Mucosa of rectum (tissue), 2 donors: ENCODE measurements around the gene MYL10.
A peak's percentile ranks its signal among the peaks of the same experiment; 100 is the strongest.

ENCODE experiments used
- H3K27ac ChIP-seq, 2 donors: one replicate each; pipeline ENCODE4 v1.7.0; 2013; ENCODE audit warnings: inconsistent platforms in 2 of 2, low read depth in 2 of 2, low read length in 2 of 2
- H3K27me3 ChIP-seq, 2 donors: one replicate each; pipeline ENCODE4 v1.7.0; 2013; ENCODE audit warnings: low read length in 2 of 2; ENCODE audit not compliant: control insufficient read depth in 2 of 2, insufficient read depth in 2 of 2
- H3K36me3 ChIP-seq, 2 donors: one replicate each; pipeline ENCODE4 v1.7.0; 2013; ENCODE audit warnings: low read length in 2 of 2; ENCODE audit not compliant: control insufficient read depth in 2 of 2, insufficient read depth in 2 of 2
- H3K4me1 ChIP-seq, 2 donors: one replicate each; pipeline ENCODE4 v1.7.0; 2013; ENCODE audit warnings: low read length in 2 of 2, mild to moderate bottlenecking in 1 of 2; ENCODE audit not compliant: control insufficient read depth in 2 of 2, insufficient read depth in 2 of 2
- H3K4me3 ChIP-seq, 2 donors: one replicate each; pipeline ENCODE4 v1.7.0; 2013; ENCODE audit warnings: low read length in 2 of 2
- H3K9ac ChIP-seq, 2 donors: one replicate each; pipeline ENCODE4 v1.7.0; 2013; ENCODE audit warnings: low read length in 2 of 2, low read depth in 1 of 2, mild to moderate bottlenecking in 1 of 2
- H3K9me3 ChIP-seq, 2 donors: one replicate each; pipeline ENCODE4 v1.7.0; 2013; ENCODE audit warnings: low read length in 2 of 2; ENCODE audit not compliant: control insufficient read depth in 2 of 2
- donor health status: healthy.
- donor health status: Normal muscosa, but diverticular disease.

The MYL10 gene

DNA sequence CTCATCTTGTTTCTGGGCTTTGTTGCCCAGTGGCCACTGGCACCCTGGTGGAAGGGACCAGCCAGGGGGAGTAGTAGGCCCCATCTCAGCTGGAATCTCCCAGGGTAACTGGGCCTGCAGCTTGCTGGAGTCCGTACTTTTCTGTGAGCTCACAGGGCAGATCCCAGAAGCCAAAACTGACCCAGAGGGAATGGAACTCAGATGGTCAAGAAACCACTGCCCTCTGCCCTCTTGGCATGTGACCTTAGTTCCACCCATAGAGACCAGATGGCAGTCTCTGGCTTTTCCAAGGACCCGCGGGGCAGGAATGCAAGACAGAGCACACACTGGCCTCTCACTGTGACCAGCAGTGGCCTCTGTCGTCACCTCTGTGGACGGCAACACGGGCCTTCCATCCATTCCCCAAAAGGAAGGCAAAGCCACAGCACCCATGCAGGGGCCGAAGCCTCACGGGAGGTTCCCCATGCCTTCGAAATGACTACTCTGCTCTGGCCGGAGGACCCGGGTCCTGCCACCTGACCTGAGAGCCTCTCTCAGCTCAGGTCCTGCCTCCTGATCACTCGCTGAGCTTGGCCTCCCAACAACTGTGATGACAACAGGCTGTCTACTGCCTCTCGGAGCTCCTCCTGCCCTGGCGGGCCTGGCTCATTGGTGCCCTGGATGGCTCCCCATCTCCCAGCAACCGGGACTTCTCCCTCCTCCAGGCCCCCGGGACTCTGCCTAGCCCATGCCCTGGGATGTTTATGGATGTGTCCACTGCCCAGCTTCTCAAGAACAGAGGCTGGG, 29.9 kb downstream of the MYL10 start:
- H3K27ac ChIP-seq: peak overlapping the region; percentile 43 to 50
- H3K9me3 ChIP-seq: no peaks in the 10 kb centered on the region
- H3K36me3 ChIP-seq: no peaks in the 10 kb centered on the region
- peaks cover 12 to 14% of the 10 kb centered on the region in 2 donors for H3K4me1 ChIP-seq
- H3K9ac ChIP-seq: peak overlapping the region in 1 of 2 donors; percentile 34
- no peak overlapping the region for H3K4me3 ChIP-seq
- H3K27me3 ChIP-seq: no peaks in the 10 kb centered on the region

DNA sequence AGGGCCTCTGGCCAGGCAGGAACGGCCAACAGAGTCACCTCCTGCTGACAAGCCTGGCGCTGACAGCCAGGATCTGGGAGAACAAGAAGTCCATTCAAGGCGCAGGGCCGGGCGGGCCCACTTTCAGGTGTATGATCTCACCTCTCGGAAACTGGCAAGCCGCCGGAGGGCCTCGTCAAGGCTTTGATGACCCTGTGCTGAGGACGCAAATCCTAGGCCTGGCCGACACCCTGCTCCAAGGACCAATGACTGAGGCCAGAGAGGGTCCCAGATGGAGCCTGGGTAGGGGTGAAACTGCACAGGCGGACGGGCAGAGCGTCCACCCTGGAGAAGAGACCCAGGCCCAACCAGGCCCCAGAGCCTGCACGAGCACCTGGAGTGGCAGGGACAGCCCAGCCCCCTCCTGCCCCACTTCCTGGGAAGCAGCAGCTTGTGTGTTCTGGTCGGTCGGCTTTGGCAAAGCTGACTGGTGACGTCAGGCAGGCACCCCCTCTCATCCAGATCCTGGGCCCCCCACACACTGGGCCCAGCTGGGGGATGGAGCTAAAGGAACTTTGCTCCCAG, 30.6 kb downstream of the MYL10 start:
- peak overlapping the region; percentile 24 to 34 for H3K9ac ChIP-seq
- H3K27ac ChIP-seq: peak overlapping the region; percentile 43 to 50
- peaks cover 12 to 14% of the 10 kb centered on the region in 2 donors for H3K4me1 ChIP-seq
- no peaks in the 10 kb centered on the region for H3K9me3 ChIP-seq
- H3K36me3 ChIP-seq: no peaks in the 10 kb centered on the region
- no peak overlapping the region for H3K4me3 ChIP-seq
- no peaks in the 10 kb centered on the region for H3K27me3 ChIP-seq

DNA sequence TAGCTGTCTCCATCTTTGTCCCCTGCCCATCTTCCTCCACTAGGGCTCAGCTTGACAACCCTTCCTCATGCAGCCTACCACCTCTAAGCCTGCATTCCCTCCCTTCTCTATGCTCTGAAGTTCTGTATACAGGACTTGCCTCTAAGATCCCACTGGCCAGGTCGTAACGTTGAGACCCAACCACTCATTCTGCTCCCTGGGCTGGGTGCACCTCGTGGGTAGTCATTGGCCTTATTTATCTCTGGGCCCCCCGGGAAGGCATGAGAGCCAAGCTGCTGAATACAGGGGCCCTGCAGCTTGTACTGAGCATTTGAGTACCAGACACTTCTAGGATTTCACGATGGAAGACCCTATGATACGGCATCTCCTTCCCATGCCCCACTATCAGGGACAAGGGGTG, 31.2 kb downstream of the MYL10 start:
- peak overlapping the region; percentile 26 to 39 for H3K27ac ChIP-seq
- no peaks in the 10 kb centered on the region for H3K36me3 ChIP-seq

DNA sequence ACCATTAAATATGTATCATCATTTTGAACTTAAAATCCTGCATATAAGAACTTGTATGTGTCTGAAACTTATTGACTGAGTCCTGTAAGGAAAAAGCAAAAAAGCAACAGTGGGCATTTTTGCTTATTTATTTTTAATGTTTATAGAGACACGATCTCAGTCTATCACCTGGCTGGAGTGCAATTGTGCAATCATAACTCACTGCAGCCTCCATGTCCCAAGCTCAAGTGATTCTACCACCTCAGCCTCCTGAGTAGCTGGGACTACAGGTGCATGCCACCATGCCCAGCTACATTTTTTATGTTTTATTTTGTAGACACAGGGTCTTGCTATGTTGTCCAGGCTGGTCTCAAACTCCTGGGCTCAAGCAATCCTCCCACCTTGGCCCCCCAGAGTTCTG, 32.2 kb downstream of the MYL10 start:
- Histone ChIP-seq H3K4me1 (peaks cover 12% of the 10 kb centered on the region in 2 donors), H3K9me3 (no peaks in the 10 kb centered on the region), H3K27me3 (no peaks in the 10 kb centered on the region), H3K9ac (no peak overlapping the region), H3K4me3 (no peak overlapping the region), H3K36me3 (no peaks in the 10 kb centered on the region), H3K27ac (no peak overlapping the region)

More for the DNA sequence above, 31.2 kb downstream of the MYL10 start:
- Histone ChIP-seq H3K4me1 (peaks cover 12 to 14% of the 10 kb centered on the region in 2 donors), H3K4me3 (no peak overlapping the region), H3K9ac (peak overlapping the region; percentile 15 to 34), H3K27me3 (no peaks in the 10 kb centered on the region), H3K9me3 (no peaks in the 10 kb centered on the region)

DNA sequence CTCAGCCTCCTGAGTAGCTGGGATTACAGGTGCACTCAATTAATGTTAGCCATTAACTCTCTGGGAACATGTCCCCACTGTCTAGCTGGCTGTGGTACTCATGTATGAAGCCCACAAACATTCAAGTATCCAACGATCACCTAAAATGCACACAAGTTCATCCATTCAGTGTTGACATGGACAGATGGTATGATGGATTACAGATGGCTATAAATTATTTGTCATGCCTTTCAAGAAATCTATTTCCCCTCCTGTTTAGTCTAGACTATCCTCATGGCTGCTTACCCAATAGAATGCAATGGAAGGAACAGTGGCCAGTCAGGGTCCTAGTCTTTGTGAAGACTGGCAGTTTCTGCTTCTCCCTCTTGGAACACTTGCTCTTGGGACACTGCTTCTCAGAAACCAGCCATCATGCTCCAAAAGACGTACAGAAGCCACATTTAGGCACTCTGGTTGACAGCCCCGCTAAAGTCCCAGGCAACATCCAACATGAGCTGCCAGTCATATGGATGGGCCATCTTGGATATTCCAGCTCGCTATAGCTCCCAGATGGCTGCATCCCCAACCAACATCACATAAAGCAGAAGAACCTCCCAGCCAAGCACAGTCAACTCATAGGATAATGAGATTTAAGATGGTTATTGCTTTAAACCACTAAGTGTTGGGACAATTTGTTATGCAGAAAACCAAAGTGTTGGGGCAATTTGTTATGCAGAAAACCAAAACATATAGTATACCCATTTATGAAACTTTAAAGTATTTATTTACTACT, 33.1 kb downstream of the MYL10 start:
- Histone ChIP-seq H3K9ac (no peak overlapping the region), H3K27ac (no peak overlapping the region)

DNA sequence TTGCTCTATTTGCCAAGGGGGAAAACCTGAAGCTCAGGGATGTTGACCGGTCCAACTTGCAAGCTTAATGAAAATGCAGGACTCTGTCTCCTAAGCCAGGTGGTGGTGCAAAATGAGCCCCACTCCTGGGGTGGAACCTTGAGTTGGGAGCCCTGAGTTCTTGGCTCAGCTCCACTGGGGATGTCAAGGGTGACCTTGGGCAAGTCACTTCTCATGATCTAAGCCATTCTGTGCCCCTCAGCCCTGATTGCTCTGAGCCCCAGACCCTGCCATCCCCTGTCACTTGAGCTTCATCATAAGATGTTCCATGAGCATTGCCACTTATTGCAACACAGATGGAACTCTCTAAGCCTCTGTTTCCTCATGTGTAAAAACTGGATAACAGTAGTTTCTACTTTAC, 33.9 kb downstream of the MYL10 start:
- H3K4me1 ChIP-seq: peaks cover 12% of the 10 kb centered on the region in 2 donors
- H3K27ac ChIP-seq: no peak overlapping the region
- no peak overlapping the region for H3K4me3 ChIP-seq
- no peak overlapping the region for H3K9ac ChIP-seq
- no peaks in the 10 kb centered on the region for H3K9me3 ChIP-seq
- no peaks in the 10 kb centered on the region for H3K36me3 ChIP-seq
- H3K27me3 ChIP-seq: no peaks in the 10 kb centered on the region

More for the DNA sequence above, 33.1 kb downstream of the MYL10 start:
- H3K36me3 ChIP-seq: no peaks in the 10 kb centered on the region
- H3K4me3 ChIP-seq: no peak overlapping the region
- no peaks in the 10 kb centered on the region for H3K9me3 ChIP-seq
- H3K27me3 ChIP-seq: no peaks in the 10 kb centered on the region
- H3K4me1 ChIP-seq: peaks cover 12% of the 10 kb centered on the region in 2 donors

DNA sequence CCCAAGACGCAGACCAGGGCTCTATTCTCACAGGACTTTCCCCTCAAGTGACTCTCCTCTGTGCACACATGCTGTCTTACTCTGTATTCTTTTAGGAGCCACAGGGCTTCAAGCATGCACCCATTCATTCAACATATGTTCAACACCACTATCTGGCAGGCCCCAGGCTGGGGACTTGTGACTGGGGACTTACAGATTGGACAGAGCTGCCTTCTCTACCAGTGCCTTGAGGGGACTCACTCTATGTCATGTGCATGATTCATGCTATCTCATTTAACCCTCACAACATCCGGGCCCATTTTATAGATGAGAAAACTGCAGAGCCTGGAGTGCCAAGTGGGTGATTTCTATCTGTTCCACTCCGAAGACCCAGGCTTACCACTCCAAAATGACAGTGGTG, 34.3 kb downstream of the MYL10 start:
- Histone ChIP-seq H3K27ac (no peak overlapping the region), H3K27me3 (no peaks in the 10 kb centered on the region), H3K9ac (no peak overlapping the region), H3K36me3 (no peaks in the 10 kb centered on the region), H3K9me3 (no peaks in the 10 kb centered on the region), H3K4me1 (peaks cover 12% of the 10 kb centered on the region in 2 donors), H3K4me3 (no peak overlapping the region)

DNA sequence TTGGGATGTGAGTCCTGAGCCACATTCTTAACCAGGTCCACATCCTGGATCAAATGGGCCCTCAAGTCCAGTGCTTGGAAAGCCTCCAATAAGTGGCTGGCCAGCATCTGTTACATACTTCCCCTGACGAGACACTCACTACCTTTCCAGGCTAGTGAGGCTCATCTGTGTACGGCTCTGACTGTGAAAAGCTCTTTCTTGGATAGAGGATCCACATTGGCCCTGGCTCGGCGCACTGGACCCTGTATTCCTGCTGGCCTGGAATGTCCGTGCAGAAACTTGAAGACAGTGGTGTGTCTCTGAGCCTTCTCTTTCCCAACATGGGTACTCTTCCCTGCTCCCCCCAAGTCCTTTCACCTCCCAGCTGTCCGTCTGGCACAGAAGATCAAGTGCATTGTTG, 35.5 kb downstream of the MYL10 start:
- Histone ChIP-seq H3K4me3 (no peak overlapping the region), H3K4me1 (peaks cover 6 to 9% of the 10 kb centered on the region in 2 donors), H3K9ac (no peak overlapping the region), H3K36me3 (no peaks in the 10 kb centered on the region), H3K27me3 (no peaks in the 10 kb centered on the region), H3K27ac (no peak overlapping the region), H3K9me3 (no peaks in the 10 kb centered on the region)

DNA sequence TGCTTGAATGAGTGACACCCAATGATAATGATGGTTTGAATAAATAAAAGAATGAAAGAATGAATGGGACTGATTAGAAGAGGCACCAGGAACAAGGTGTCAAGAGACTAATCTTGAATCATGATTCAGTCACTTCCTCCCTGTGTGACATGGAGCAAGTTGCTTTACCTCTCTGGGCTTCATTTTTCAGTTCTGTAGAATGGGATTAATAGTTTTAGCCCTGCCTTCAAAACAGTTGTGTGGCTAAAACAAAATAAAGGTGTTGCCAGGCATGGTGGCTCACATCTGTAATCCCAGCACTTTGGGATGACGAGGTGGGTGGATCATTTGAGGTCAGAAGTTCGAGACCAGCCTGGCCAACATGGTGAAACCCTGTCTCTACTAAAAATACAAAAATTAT, 37.6 kb downstream of the MYL10 start:
- Histone ChIP-seq H3K9me3 (no peaks in the 10 kb centered on the region), H3K27me3 (no peaks in the 10 kb centered on the region), H3K27ac (no peak overlapping the region)

More for the DNA sequence above, 37.6 kb downstream of the MYL10 start:
- H3K9ac ChIP-seq: no peak overlapping the region
- H3K36me3 ChIP-seq: no peaks in the 10 kb centered on the region
- H3K4me3 ChIP-seq: no peak overlapping the region
- H3K4me1 ChIP-seq: peaks cover 2 to 4% of the 10 kb centered on the region in 2 donors
